ENCODE measurements around the gene NRCAM.
A peak's percentile ranks its signal among the peaks of the same experiment; 100 is the strongest.

DNA sequence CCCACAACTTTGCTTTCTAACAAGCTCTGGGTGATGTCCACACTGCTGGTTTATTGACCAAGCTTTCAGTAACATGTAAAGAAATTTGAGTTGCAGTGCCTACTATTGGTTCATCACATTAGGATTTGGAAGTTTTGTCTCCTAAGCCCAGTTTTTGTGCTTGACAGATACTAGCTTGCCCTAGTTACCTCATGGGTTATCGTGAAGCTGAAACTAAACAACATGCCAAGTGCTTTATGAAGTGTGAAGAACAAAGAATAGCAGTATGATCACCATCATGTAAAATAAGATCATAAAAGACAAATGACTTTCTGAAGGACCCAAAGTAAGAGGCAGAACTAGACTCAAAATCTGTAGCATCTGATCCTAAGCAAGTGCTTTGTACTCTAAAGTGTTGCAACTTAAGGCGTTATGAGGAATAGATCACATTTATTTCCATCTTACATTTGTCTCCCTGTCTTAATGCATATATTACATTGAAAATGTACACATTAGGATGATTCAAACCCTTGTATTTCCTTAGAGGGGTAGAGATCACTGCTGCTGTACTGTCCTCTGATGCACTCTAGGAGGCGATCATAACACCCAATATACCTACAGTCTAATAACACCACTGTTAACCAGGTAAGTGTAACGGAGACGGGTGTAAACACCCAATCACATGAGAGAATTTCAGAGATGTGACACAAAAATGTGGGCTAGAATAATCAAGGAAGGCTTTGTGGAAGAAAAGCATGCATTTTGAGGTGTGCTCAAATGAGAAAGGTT, 71.3 kb downstream of the NRCAM start:
- TF ChIP-seq CTCF (IDR thresholded peaks at IDR 0.05) (peak in 1 of 6 experiments; percentile 10), POLR2A (IDR thresholded peaks at IDR 0.05) (no peak)
